HG03342 (cell line): ENCODE results near the gene GOLGA6A.

Source experiments
- ATAC-seq: cut with Tn5 transposase; IDR thresholded peaks from one replicate; pipeline ENCODE4 v1.9.1; 2021; ENCODE audit warnings: mild to moderate bottlenecking, moderate library complexity; ENCODE audit not compliant: unreplicated experiment

Gene GOLGA6A

DNA sequence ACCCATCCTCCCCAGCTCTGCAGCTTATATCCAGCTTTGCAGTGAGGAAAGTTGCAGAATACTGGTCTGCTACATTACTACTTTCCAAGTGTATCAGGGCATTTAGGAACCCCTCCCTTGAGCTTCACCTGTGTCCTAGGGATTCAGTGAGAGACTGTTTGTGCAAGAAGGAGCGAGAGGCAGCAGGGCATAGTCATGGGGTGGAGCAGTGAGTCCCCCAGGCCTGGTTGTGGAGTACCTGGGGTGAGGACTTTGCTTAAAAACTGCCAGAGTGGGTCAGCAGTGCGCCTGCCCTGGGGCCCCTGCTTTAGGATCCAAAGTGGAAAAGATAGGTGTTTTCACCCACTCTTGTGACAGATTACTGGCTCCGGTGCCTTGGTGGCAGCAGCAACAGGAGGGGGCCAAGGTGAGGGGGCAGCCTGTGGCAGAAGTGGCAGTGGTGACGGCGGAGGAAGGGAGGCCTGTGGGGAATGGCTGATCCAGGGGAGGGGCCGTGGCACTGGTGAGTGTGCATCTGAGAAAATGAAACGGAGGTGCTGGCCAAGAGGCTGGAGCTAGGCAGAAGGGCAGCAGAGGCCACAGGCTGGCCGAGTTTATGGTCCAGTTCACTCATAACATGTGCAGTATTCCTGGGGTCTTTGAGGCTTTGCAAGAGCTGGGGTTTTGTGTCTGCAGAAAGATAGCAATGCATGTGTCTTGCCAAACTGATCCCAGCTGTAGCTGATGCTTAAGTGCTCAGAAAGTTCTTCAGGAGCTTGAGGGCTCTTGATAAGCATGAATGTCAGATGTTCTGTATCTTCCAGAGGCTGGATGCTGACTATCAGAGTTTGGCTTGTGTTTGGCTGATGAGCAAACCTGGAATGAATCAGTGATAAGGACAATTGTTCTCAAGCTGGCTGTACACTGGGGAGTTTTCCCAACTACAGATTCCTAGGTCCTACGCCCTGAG, 43.4 kb downstream of the GOLGA6A start:
- no peak for ATAC-seq

DNA sequence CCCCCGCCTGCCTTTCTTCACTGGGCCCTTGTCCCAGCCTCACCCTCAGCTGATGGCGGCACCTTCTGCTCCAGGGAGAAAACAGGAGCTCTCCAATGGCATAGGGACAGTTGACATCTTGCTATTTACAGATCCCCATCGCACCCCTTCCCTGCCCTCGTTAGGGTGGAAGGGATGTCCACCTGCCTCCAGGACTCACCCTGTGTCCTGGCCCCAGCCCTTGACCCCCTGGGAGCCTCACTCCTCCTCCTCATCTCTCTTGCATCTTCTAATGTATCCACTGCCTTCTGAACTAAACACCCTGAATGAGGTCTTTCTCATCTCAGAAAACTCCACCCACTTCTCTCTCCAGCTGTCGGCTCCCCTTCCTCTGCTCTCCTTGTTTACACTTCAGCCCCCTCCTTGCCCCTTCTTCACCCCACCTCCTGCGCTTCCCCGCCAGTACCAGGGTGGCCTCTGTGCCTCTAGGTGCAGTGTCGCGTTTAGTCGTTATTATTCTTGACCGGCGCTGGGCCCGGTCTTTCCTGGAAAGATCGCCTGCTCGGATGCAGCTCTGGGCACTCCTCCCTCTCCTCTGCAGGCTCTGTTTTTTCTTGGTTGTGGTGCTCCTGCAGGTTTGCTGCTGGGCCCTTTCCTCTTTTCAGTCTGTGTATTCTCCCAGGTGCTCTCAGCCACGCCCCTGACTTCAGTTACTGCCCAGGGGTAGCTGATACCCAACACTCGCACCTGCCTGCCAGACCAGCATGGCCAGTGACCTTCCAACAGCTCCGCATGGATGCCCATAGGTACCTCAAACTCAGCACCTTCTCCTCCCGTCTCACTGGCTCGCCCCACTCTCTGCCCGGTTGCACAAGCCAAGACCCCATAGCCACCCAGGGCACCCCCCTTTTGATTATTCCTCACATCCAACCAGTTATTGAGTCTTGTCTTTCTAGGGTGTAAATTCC, 44.9 kb downstream of the GOLGA6A start:
- ATAC-seq = no peak

DNA sequence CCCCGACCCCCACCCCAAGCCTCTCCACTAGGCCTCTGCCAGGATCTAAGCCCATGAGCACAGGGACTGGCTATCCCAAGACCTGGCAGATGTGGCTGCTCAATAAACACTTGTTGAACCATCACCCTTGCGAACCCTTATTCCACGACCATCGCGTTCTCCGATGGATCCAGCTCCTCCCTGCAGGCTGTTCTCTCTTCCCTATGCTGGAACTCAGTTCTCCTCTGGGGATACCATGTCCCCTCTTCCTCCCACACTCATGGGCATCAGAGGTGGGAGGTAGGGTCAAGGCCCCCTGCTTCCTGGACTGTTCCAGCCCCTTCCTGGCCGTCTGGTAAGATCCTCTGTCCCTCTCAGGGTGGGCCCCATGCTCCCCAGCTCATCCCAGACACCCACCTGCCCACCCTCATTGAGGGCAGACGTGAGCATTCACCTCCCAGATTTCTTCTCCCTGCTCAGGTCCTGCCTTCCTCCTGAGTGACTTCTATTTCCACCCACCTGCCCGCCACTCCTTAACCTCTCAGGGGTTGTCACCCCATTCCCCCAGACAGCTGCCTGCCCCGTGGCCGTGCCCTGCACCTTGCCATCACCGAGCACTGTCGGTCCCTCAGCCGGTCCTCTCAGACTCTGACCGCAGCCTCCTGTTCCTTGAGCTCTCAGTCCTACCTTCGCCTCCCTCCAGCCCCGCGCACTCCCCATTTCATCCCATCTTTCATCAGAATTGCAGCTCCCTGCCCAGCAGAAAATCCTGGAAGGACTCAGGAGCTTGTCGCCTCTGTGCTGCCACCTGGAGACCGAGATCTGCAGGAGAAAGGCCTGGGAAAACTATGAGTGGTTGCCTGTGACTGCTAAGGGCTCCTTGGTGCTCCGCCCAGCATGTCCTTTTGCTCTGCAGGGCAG, 45.8 kb downstream of the GOLGA6A start:
- no peak for ATAC-seq

DNA sequence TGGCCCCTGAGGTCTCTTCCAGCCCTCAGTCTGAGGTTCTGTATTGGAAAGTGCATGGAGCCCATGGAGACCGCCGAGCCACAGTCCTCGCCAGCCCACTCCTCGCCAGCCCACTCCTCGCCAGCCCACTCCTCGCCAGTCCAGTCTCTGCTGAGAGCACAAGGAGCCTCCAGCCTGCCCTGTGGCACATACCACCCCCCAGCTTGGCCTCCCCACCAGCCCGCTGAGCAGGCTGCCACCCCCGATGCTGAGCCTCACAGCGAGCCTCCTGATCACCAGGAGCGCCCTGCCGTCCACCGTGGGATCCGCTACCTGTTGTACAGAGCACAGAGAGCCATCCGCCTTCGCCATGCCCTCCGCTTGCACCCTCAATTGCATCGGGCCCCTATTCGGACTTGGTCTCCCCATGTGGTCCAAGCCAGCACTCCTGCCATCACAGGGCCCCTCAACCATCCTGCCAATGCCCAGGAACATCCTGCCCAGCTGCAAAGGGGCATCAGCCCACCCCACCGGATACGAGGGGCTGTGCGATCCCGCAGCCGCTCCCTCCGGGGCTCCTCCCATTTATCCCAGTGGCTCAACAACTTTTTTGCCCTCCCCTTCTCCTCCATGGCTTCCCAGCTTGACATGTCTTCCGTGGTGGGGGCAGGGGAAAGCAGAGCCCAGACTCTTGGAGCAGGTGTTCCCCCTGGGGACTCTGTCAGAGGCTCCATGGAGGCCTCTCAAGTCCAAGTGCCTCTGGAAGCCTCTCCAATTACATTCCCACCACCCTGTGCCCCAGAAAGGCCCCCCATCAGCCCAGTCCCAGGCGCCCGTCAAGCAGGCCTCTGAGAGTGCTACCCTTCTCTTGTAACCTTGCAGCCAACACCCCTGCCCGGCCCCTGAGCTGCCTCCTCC, 47.0 kb downstream of the GOLGA6A start:
- no peak for ATAC-seq

DNA sequence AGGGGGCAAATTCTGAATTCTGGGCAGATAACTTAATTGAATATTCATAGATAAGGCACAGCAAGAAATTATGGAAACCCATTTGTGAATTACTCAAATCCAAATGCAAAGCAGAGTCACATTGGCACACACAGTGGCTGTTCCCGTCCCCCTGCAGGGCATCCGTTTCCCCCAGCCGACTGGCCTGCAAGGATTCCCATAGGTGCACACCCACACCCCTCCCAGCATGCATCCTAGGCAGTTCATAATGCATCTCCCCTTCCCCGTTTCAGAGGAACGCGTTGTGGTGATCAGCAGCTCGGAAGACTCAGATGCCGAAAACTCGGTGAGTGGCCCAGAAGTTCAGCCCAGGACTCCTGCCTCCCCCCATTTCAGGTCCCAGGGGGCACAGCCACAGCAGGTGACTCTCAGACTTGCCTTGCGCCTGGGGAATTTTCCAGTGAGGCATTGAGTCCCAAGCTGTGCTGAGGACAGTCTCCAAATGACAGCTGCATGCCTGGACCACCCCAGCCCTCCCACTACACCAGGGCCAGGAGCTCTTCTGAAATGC, 48.1 kb downstream of the GOLGA6A start:
- no peak for ATAC-seq

DNA sequence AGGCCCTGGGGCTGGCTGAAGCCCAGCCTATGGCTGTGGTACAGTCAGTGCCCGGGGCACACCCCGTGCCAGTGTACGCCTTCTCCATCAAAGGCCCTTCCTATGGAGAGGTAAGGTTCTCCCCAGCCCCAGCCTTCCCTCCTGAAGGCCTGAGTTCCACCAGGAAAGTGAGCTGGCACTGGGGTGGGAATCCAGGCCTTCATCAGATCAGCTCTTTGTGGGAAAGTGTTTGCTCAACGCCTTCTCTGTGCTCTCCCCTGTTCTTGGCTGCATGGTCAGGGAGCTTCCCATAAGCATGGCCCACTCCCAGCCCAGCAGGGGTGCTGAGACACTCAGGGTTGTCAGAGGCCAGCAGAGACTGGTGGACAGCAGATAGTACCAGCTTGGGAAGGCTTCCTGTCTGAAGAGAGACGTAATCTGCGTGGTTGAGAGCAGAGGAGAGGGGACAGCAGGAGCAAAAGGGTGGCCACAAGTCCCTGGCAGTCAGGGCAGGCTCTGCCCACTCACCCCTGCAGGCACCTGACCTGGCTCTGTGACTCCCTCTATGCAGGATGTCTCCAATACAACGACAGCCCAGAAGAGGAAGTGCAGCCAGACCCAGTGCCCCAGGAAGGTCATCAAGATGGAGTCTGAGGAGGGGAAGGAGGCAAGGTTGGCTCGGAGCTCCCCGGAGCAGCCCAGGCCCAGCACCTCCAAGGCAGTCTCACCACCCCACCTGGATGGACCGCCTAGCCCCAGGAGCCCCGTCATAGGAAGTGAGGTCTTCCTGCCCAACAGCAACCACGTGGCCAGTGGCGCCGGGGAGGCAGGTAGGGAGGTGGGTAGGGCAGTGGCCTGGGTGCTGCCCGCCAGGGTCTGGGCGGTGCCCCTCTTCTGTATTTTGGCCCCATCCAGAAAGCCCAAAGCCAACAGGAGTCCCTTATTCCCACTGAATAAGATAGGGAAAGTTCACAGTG, 49.5 kb downstream of the GOLGA6A start:
- no peak for ATAC-seq

DNA sequence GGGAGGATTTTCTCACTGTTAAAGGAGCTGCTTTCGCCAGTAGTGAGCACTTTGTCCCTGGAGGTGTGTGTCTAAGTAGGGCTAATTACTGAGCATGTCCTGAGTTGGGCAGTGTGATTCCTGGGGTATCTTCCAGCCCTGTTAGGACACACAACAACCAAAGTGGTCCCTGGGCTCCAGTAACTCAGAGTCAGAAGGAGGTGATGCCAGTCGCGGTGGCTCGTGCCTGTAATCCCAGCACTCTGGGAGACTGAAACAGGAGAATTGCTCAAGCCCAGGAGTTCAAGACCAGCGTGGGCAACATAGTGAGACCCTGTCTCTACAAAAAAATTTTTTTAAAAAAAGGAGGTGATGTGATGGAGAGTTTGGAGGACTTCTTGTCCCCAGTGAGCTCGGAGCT, 50.3 kb downstream of the GOLGA6A start:
- ATAC-seq = no peak

DNA sequence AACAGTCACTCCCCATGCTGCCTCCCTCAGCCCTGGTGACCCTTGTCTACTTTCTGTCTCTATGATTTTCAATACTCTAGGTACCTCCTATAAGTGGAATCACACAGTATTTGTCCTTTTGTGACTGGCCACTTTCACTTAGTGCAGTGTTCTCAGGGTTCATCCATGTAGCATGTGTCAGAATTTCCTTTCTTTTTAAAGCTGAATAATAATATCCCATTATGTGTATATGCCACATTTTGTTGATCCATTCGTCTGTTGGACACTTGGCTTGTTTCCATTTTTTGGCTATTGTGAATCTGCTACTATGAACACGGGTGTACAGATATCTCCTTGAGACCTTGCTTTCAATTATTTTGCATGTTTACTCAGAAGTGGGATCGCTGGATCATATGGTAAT, 53.7 kb downstream of the GOLGA6A start:
- no peak for ATAC-seq

DNA sequence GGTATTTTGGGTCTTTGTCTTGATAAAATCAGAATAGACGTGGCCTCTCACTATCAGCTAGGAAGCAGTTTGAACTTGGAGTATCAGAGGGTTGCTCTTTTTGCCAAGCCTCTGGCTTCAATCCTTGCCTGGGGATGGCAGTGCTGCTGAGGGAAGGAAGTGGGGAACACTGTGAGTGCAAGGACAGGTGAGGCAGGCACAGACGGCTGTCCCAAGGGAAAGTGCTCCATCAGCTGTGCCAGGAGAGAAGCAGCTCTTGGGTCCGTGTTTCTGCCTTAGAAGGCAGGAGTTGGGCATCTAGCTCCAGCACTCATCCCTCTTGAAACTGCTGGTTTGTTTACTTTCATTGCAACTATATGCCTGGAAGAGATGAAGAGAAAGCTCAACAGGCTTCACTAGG, 54.7 kb downstream of the GOLGA6A start:
- ATAC-seq = no peak

DNA sequence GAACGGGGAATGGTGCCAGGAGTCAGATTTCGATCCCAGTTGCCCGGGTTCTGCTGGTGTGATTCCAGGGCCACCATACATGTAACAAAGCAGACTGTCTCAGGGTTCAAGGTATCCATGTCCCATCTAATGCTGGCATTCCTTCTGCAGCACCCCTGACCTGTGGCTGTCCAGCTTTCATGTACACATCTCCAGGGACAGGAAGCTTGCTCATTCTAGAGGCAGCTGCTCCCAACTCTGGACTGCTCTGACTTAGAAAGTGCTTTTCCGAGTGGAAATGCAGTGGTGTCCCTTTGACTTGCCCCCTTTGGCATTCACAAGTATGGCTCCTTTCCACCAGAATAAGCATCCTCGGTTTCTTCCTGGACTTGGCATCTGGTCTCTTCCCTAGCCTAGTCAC, 56.9 kb downstream of the GOLGA6A start:
- ATAC-seq = no peak

DNA sequence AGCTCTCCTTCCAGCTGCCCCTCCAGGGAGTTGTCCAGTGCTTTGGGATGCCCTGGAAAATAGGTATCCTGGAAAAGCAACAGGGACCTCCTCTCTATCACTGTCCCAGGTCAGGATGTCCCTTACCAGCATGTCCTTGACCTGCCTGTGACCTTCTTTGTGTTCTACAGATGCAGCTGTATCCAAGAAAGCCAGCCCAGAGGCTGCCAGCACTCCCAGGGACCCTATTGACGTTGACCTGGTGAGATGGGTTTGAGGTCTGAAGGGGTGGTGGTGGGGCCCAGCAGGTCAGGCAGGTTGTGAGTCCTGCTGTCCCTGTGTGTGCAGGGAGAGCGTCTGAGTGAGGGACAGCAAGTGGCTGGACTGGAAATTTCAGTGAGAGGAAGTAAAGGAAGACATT, 57.7 kb downstream of the GOLGA6A start:
- ATAC-seq = no peak

DNA sequence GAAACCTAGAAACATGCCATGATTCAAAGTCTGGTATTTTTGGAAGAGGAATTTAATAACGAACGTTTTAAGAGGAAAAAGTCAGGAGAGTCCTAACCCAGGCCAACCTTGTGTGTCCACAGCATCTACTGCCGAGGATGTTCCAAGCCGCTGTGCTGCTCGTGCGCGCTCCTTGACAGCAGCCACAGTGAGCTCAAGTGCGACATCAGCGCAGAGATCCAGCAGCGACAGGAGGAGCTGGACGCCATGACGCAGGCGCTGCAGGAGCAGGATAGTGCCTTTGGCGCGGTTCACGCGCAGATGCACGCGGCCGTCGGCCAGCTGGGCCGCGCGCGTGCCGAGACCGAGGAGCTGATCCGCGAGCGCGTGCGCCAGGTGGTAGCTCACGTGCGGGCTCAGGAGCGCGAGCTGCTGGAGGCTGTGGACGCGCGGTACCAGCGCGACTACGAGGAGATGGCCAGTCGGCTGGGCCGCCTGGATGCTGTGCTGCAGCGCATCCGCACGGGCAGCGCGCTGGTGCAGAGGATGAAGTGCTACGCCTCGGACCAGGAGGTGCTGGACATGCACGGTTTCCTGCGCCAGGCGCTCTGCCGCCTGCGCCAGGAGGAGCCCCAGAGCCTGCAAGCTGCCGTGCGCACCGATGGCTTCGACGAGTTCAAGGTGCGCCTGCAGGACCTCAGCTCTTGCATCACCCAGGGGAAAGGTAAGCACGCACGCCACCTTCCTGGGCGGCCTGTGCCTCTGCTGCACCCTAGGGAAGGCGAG, 59.5 kb downstream of the GOLGA6A start:
- no peak for ATAC-seq
